ENCODE results near the gene SSTR3.

GRCh38 chr22:37162221-37163095 is 49.8 kb downstream of the SSTR3 start:
- TF ChIP-seq CTCF (conservative IDR thresholded peaks at IDR 0.05; ENCODE audit: low read depth, low read length), result no peak
- TF ChIP-seq EZH2 (IDR thresholded peaks at IDR 0.05; ENCODE audit: borderline replicate concordance, low read depth, low read length, poor library complexity, severe bottlenecking), result no peak
